GM19238 (cell line): ENCODE data around the gene VPS29.
"Not testable (repeated sequence)": the region's sequence is repeated elsewhere in the genome, so short reads cannot be mapped to it uniquely, and the experiment has no call there.

Experiments
- DNase-seq: peaks from one replicate; pipeline ENCODE4 v3.0.0; 2011; ENCODE audit warnings: low spot score; ENCODE audit not compliant: insufficient read length

The VPS29 gene

GRCh38 chr12:110501752-110502738, at the start of gene VPS29, which contains the start of gene RAD9B:
VPS29 (minus strand) TSS chr12:110502111; CDS start chr12:110502051, 60 bp downstream.
RAD9B (plus strand) TSS chr12:110502331; CDS start chr12:110502338, 7 bp downstream.
- DNase-seq, result peak; percentile 84

GRCh38 chr12:110550981-110551380, 49.1 kb upstream of the VPS29 start:
- DNase-seq, result no peak

- no peak for DNase-seq
These were observed 47.8 kb upstream of the VPS29 start for GRCh38 chr12:110549716-110550115.

GRCh38 chr12:110548678-110549077, 46.8 kb upstream of the VPS29 start:
- no peak for DNase-seq

- no peak for DNase-seq
These were observed 45.2 kb upstream of the VPS29 start for GRCh38 chr12:110547090-110547489.

- no peak for DNase-seq
These were observed 44.4 kb upstream of the VPS29 start for GRCh38 chr12:110546339-110546738.

GRCh38 chr12:110545812-110546211, 43.9 kb upstream of the VPS29 start:
- no peak for DNase-seq

GRCh38 chr12:110545259-110545658, 43.3 kb upstream of the VPS29 start:
- DNase-seq, result not testable (repeated sequence)

- DNase-seq, result no peak
These were observed 42.1 kb upstream of the VPS29 start for GRCh38 chr12:110543965-110544364.

GRCh38 chr12:110543252-110543959, 41.5 kb upstream of the VPS29 start:
- no peak for DNase-seq

- no peak for DNase-seq
These were observed 38.1 kb upstream of the VPS29 start for GRCh38 chr12:110540048-110540447.

GRCh38 chr12:110538869-110539622, 37.1 kb upstream of the VPS29 start:
- DNase-seq, result no peak

GRCh38 chr12:110537605-110538409, 35.9 kb upstream of the VPS29 start:
- DNase-seq, result no peak

GRCh38 chr12:110536834-110537604, 35.1 kb upstream of the VPS29 start:
- no peak for DNase-seq

GRCh38 chr12:110534811-110535210, 32.9 kb upstream of the VPS29 start:
- DNase-seq, result no peak

GRCh38 chr12:110533607-110534006, 31.7 kb upstream of the VPS29 start:
- no peak for DNase-seq

GRCh38 chr12:110532644-110533043, 30.7 kb upstream of the VPS29 start:
- no peak for DNase-seq

- peak; percentile 40 for DNase-seq
These were observed 29.9 kb upstream of the VPS29 start for GRCh38 chr12:110531741-110532333.

- no peak for DNase-seq
These were observed 28.6 kb upstream of the VPS29 start for GRCh38 chr12:110530511-110530910.
